ENCODE data around the gene SDF2.
"Not testable (repeated sequence)": the region's sequence is repeated elsewhere in the genome, so short reads cannot be mapped to it uniquely, and the experiment has no call there.

- TF ChIP-seq ZNF274 (IDR thresholded peaks at IDR 0.05; ENCODE audit: insufficient read depth, insufficient read length); CTCF (IDR thresholded peaks at IDR 0.05 in 2 of 3, conservative IDR thresholded peaks at IDR 0.05 in 1 of 3; ENCODE audit: control insufficient read depth in 2 of 3, extremely low read depth in 1 of 3, insufficient read depth in 1 of 3, low read depth in 3 of 3, low read length in 3 of 3): not testable (repeated sequence)
These were observed 2.2 kb downstream of the SDF2 start for GRCh38 chr17:28659497-28659881.

All from GM12878 (cell line).